CD4-positive, alpha-beta T cell treated with Interleukin-17A for 4 hours (primary cell): ENCODE data around the gene SELENOO.

Experiments used
- DNase-seq: peaks from one replicate; pipeline ENCODE4 v3.0.0-alpha.2; 2020; ENCODE audit warnings: mixed read lengths

SELENOO gene

DNA sequence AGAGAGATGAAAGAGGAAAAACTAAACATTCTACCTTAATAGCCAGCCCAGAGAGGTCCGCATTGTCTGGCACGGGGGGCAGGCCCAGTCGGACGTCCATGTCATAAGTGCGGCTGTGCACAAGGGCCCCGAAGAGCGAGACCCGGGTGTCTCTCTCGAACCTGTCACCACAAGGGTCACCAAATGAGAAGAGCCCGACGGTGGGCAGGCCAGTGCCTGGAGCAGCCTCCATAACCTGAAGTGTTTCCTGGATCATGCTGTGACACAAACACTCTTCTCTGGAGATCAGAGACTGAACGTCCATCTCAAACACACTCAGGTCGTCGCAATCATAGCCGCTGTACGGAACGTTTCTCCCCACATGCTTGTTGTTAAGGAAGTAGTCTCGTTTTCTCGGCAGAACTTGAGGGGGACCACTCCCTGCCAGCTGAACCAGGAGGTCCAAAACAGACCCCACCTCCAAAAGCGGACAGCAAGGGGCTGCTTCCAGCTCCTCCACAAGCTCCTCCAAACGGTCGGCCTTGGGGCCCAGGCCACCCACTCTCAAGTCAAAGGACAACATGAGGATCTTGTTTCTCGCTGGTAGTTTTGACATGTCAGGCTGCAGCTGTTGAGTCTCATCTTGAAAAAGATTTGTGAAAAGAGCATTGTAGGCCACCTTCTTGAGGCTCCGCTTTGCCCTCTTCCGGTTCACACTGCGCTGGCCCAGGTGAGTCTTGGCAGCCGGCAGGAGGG is 43.0 kb downstream of the SELENOO start:
- no peak for DNase-seq

- DNase-seq, result peak; percentile 96
Observed at GRCh38 chr22:50244420-50245213, 43.8 kb downstream of the SELENOO start, which contains the start of gene TUBGCP6. Gene TUBGCP6, minus strand, starts transcription at chr22:50245023. Its CDS starts 564 bp downstream, at chr22:50244459.

DNA sequence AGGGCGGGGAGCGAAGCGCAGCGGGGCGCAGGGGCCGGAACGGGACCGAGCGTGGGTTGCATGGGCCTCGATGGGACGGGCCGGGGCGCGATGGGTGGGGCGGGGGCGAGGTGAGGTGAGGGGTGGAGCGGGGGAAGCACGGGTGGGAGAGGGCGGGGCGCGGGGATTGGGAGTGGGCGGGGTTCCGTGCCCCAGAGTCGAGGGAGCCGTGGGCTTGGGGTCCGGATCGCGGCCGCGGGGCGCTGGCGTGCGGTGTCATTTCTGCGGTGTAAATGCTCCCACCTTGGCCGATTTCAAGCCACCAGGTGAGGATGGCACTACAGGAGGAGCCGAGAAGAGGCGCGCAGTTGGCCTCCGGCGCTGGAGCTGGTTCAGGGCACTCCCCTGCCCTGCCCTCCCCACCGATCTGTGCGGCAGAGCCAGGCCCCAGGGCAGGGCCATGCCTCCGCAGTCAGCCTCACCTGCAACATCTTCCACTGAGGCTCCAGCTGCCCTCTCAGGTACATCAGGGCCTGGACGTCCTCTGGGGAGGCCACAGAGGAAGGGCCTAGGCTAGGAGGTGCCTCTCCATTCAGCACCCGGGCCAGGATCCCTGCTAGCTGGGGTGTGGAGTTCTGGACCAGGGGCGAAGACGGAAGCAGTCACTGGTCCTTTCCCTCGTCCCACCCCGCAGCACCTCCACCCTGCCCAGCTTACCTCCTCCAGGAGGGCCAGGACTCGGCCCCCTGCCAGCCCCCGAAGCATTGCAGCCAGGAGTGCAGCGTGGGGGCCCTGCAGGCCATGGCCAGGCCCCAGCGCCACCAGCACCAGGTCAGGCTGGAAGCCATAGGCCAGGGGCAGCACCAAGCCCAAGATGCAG is 44.6 kb downstream of the SELENOO start:
- DNase-seq, result peak; percentile 87

DNA sequence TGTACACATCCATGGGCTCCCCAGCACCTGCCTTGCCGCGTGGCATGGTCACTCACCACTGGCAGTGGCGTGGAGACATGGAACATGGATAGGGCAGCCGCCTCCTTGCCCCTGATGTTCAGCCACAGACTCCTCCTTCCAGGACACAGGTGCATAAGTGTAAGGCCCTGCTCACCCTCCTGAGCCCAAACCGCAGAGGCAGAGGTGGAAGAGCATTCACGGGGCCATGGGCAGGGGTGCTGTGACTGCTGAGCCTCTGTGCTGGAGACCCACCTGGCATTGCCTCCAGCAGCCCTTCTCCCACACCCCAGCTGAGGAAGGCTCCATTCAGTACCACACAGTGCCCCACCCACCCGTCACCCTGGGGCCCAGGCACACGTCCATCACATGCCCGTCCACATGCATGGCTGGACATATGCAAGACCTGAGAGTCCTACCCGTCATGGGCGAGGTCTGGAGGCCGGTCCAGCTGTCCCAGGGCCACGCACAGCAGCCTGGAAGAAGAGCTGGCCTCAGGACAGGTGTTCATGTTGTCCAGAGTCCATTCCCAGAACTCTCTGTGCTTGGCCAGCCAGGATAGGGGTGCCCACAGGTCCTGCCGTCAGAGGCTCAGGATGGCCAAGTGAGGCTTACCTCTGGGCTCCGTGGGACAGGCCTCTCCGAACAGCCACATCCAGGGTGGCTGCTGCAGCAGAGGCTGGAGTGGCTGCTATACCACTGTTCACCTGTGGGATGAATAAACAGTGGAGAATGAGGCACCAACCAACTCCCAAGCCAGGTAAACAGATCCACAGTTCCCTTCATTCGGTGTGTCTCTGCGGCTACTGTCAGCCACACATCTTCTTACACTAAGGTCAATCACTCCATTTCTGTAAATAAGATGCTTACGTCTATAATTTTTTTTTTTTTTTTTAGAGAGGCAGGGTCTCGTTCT is 45.7 kb downstream of the SELENOO start:
- no peak for DNase-seq

DNA sequence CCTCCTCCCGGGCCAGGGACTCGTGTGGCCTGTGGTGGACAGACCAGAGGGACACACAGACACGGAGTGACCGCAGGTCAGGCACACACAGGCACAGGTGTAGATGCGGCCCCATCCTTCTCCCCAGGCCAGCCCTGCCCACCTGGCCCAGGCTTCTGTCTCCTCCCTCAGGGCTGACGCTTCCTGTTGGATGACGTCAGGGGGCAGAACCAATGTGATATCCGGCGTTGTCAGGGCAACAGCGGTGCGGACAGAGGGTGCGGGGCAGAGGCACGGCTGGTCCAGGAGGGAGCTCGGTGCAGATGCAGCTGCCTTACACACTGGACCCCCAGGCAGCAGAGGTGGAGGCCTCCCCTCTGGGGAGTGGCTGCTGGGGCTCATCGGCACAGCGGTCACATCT is 46.9 kb downstream of the SELENOO start:
- DNase-seq, result peak; percentile 58

DNA sequence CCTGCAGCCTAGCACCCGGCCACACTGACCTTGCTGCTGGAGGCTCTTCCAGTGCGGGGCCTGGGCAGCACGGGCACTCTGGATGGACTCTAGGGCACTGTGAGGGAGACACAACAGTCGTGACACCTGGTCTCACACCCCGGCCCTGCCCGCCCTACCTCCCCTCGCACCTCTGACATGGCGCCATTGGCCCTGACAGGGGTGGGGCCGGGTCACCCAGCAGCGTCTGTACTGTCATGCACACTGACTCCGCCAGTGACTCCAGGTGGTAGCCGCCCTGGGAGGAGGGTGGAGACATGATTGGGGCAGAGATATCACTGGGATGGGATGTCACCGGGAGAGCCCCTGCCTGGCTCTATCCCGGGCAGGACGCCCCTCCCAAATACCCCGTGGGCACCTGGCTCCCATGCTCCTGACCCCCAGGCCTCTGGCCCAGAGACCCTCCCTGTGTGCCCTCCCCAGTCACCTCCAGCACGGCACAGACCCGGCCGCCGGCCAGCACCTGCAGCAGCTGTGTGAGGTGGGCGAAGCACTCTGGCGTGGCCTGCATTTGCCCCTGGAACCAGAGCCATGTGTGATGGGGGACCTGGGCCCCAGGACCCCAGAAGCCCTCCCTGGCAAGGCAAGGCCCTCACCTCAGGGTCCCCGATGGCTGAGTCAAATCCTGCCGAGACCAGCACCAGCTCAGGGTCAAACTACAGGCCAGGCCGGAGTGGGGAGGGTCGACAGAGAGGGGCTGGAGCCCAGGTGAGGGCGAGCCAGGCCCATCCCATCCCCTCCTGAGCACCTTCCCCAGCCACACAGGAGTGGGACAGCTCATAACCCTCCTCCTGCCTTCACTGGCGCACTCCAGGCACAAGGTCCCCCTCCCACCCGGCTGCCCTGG is 47.6 kb downstream of the SELENOO start:
- no peak for DNase-seq

DNA sequence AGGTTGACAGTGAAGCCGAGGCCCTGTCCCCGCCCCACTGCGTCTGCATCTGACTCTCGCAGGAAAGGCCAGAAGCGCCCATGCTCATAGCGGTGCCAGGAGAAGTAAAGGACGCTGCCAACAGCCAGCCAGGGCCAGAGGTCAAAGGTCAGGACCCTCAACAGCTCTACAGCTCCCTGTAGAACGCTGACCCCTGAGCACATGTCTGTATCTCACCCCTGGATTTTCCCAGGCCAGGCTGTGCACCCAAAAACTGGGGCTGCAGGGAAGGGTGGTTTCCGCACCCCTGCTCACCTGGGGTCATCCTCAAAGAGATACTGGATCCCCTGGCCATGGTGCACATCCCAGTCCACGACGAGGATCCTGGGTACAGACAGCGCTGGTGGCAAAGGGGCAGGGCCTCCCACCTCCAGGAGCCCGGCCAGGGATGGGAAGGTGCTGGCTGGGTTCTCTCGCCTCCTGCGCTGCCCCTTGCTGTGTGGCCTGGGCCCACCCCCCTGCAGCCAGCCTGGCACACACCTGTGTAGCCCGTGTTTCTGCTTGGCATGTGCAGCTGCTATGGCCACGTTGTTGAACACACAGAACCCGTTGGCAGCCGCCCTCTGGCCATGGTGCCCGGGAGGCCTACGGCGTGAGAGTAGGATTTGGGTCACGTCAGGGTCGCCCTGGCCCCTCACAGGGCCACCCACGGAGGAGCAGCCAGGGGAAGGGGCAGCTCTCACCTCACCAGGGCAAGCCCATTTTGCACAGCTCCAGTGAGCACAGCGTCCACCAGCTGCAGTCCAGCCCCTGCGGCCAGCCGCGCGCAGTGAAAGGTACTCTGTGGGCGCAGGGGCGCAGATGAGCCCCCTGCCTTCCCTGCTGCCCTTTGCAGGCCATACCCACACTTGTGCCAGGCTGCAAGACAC is 48.8 kb downstream of the SELENOO start:
- no peak for DNase-seq

GRCh38 chr22:50250249-50250554 is 49.4 kb downstream of the SELENOO start:
- DNase-seq, result no peak

DNA sequence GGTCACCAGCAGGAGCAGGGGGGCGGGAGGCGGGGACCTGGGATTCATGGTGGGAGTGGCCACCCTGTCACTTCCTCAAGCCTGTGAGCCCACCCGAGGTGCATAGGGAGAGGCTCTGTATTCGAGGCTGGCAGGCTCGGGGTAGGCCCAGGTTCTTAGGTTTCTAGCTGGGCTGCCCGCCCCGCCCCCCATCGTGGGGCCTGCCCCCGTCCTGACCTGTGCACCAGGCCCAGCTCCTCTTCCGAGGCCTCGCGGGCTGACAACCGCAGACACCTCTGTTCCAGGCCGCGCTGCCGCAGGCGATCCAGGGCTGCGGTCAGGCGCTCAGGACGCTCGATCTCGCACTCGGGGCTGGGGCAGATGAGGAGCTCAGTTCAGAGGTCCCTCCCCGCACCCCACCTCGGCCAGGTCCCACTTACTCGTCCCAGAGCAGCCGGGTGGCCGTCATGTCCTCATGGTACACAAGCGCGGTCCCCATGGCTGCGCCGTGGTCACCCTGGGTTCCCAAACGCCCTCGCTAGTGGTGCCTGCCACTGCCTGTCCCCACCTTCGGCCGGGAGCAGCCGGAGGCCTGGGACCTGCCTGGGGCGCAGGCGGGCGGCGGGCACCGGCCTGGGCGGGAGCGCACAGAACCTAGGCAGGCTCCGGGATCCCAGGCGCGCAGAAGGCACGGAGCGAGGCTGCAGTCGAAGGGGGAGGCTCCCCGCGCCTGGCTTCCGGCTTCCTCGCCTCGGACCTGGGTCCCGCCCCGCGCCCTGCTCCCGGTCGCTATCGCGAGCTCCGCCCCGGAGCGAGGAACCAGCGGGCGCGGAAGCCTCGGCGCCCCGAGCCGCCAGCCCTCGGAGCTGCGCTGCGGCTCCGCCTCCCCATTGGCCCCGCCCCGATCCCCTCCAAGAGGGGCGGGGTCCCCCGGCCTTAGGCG is 50.0 kb downstream of the SELENOO start, which contains the start of gene HDAC10:
HDAC10 (minus strand) TSS at position 711 of the 922 bp plus-strand sequence; CDS start at position 478, 233 bp downstream.
- peak; percentile 90 for DNase-seq

DNA sequence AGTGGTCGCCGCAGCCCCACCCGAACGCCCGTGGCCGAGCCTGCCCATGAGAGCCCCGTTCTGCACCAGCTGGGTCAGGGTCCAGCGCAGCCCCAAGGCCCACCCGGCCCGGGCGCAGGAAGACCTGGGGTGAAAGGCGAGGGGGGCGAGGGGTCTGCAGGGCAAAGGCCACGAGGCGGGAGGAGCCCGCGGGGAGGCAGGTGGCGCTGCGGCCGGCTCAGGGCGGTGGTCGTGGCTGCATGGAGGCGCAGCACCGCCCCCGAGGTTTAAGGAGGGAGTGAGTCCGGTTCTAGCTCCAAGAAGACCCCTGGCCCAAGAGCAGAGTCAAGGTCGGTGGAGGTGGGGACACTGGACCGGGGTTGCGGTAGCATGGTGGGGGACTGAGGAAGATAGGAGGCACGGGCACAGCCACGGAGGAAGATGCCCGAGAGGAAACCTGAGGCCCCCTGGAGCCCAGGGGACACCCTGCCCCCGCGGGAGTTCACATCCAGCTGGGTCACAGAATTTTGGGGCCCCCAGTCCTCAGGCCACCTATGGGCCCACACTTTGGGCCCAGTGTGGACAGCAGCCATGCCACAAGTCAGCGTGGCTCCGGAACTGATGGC is 50.8 kb downstream of the SELENOO start:
- peak; percentile 15 for DNase-seq

DNA sequence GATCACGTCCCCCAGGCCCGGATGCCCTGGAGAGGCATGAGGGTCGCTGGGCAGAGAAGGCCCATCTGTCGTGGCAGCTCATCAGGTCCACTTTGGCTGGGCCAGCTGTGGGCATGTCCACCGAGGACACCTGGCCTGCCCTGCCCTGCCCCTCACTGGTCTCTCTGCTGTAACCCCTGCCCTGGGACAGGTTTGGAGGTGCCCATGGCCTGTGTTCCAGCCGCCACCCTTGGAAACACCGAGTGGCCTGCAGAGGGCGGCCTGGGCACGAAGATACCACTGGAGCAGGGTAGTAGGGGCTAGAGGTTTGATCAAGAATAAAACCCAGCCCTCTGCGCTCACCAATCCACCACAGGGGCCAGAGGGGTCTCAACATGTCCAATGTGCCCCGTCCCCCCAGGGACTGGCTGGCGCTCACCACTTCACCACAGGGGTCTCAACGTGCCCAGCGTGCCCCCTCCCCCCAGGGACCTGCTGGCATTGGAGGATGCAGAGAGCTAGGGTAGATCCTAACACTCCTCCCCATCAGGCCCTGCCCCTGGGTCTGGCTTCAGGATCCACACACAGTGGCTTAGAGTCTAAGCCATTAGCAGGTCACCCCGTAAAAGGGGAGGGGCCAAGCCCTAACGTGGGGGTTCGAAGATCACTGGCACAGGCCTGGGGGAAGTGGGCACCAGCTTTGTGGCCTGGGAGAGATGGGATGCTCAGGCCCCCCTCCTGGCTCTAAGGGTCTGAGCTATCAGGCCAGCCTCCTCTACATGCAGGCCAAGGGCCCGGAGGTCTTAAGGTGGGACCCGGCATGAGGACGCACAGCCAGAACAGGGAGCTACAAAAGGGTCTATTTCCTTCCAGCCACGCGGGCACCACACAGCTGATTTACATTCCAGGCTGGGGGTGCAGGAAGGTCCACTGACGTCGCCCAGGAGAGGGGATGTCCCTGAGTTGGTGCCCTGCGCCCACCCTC is 51.6 kb downstream of the SELENOO start:
- peak; percentile 79 for DNase-seq

GRCh38 chr22:50253046-50253915 is 52.5 kb downstream of the SELENOO start:
- no peak for DNase-seq

GRCh38 chr22:50253941-50254340 is 53.1 kb downstream of the SELENOO start:
- DNase-seq, result no peak

DNA sequence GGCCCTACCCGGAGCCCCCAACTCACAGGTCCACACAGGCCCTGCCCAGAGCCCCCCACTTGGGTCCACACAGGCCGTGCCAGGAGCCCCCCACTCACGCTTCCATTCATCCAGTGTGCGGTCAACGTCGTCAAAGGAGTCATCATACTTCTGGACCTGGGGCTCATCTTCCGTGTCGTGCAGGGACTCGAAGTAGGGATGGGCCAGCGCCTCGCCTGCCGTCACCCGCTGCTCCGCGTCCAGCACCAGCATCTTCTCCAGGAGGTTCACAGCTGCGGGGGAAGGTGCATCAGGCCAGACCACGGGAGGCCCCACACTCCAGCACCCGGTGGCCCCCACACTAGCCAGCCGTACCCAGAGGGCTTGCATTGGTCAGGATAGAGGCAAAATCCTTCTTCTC is 54.3 kb downstream of the SELENOO start:
- no peak for DNase-seq

- no peak for DNase-seq
Observed at GRCh38 chr22:50255607-50256006, 54.8 kb downstream of the SELENOO start.

GRCh38 chr22:50256258-50256862 is 55.5 kb downstream of the SELENOO start:
- no peak for DNase-seq
